Motor neuron (in vitro differentiated cells): Measurements from ENCODE around the gene NOP14. TPM values are rescaled to one million over a fixed set of nuclear protein-coding genes. Genes with fewer than 3 reads are reported as not detected.
"Not testable (repeated sequence)": the region's sequence is repeated elsewhere in the genome, so short reads cannot be mapped to it uniquely, and the experiment has no call there.

Experiments
- ATAC-seq, 8 experiments: fragments of 200-7000 bp; cut with Tn5 transposase; replicated peaks in 6 of 8; 2 replicates each; pipeline ENCODE4 v1.8.0; 2021; ENCODE audit warnings: mild to moderate bottlenecking in 8 of 8, moderate library complexity in 8 of 8
- H3K27ac ChIP-seq, 2 donors: fragments of 250-450 bp; sonication (Bioruptor Pico); 2 replicates each; pipeline ENCODE4 v1.9.0; 2021; ENCODE audit warnings: antibody characterized with exemption in 2 of 2, mild to moderate bottlenecking in 2 of 2, moderate library complexity in 1 of 2
- H3K4me1 ChIP-seq, 2 donors: fragments of 250-450 bp; sonication (Bioruptor Pico); replicated peaks in 1 of 2; 2 replicates each; pipeline ENCODE4 v1.6.1; 2021; ENCODE audit warnings: antibody characterized with exemption in 2 of 2, mild to moderate bottlenecking in 2 of 2, moderate library complexity in 1 of 2
- H3K4me3 ChIP-seq, 5 donors: fragments of 250-450 bp; sonication (Bioruptor Pico); 2 replicates each; pipeline ENCODE4 v1.9.0; 2021; ENCODE audit warnings: antibody characterized with exemption in 5 of 5, mild to moderate bottlenecking in 5 of 5, moderate library complexity in 4 of 5
- WGBS, 10 experiments: fragments of 450-650 bp; shearing (Covaris generic); methylation state at CpG; one replicate each; pipeline ENCODE4 v1.0.0; 2022; 5-methylcytosine and 5-hydroxymethylcytosine counted together
- in situ Hi-C, 9 experiments: fragments of 400-800 bp; cut with MboI; loops; one replicate each; pipeline ENCODE4 v1.15.0; 2021; ENCODE audit warnings: low sequenced_read_pairs in 9 of 9, low pct_unique_long_range_greater_than_20kb in 2 of 9; ENCODE audit not compliant: unreplicated experiment in 9 of 9
- total RNA-seq, 8 experiments: library from RNA; unstranded; fragments of 300-600 nt; gene quantifications; 2 replicates each; pipeline versions ENCODE4 v1.2.3 to v1.2.4, GENCODE V29; 2022

Gene NOP14
- total RNA-seq, 8 experiments from 2014 or later: 8.6 to 58.0 (median 18.4) TPM

DNA sequence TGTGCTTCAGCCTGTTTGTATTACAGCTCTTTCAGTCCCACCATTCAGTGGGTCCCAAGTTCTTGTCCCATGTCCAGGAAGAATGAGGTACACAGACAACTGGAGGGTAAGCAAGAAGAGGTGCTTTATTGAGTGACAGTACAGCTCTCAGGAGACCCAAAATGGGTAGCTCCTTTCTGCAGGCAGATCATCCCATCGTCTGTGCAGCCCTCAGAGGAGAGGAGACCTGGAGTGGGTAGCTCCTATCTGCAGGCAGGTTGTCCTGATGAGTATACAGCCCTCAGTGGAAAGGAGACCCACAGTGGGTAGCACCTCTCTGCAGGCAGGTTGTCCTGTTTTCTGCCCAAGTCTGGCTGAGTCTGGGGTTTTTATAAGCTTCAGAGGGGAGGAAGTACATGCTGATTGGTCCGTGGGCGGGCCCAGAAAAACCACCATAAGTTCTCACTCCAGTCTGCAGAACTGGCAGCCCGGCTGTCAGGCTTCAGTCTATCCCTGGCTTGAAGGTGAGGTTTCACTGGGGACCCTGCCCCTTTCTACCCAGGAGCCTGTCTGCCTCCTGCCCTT, 18.1 kb upstream of the NOP14 start:
- ATAC-seq: no peak
- 47 to 80% (median 54%) methylated on average over 1 to 3 of the region's 4 CpGs; no CpG with 5 or more reads in 6 of the 10 experiments for WGBS, 10 experiments

DNA sequence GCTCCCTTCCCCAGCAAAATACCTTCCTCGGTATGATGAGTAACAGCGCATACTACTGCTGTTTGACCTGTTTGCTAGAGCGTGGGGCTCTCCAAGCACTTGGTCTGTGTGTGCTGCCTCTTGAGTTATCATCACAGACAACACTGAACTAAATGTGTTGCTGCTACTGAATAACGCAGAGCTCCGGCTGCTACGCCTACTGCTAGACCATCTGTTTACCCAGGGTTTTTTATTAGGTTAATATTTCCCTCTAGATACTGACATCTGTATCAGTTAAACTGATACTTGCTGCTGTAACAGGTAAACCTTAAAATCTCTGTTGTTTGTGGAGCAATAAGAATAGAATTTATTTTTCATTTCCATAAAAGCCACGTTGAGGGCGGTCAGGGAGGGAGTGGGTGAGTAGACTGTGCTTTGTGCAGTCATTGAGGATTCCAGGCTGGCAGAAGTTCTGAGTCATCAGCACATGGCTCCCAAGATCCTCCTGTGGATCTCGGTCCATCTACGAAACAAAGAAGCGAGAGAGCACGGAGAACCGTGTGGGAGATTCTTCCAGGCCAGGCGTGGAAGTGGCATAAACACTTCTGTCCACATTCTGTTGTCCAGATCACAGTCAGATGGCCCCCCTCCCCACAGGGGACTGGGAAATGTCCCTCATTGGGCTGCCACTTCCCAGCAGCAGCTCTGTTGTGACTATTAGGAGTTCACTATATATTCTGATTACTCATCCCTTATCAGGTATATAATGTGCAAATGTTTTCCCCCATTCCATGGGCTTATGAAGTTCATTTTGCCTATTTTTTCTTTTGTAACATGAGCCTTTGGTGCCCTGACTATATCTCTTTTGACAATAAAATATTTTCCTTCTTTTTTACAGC, 14.2 kb upstream of the NOP14 start:
- in situ Hi-C loops: no loop called here
- peak; percentile 35 to 93 (median 87) for ATAC-seq
- Histone ChIP-seq H3K4me3 (no peak overlapping the region), H3K4me1 (no peaks in the 10 kb centered on the region), H3K27ac (no peak overlapping the region)
- 40 to 91% (median 85%) methylated on average over 2 to 12 of the region's 14 CpGs; no CpG with 5 or more reads in 1 of the 10 experiments for WGBS, 10 experiments

More for the DNA sequence above, 18.1 kb upstream of the NOP14 start:
- Histone ChIP-seq H3K4me1 (no peaks in the 10 kb centered on the region), H3K4me3 (no peak overlapping the region), H3K27ac (no peak overlapping the region)
- in situ Hi-C loops: no loop called here

DNA sequence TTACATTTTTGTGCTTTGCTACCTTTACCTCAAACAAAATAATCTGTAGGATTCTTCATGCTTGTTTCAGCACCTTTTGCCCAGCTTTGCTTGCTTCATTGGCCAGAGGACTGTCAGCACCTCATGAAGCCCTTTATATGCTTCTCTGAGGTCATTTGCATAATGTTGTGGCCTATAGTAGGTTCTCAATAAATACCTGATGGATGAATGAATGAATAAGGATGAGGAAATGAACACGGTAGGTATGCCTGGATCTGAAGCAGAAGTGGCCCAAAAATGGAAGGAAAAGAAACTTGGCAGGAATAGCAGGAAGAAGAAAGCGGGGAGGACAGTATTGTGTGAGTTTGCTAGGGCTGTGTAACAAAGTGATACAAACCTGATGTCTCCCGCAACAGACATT, 8.1 kb upstream of the NOP14 start:
- ATAC-seq: no peak
- H3K4me1 ChIP-seq: no peaks in the 10 kb centered on the region
- WGBS, 10 experiments: 50 to 95% (median 87%) methylated on average over 1 to 3 of the region's 3 CpGs
- no peak overlapping the region for H3K27ac ChIP-seq
- in situ Hi-C loops: no loop called here
- no peak overlapping the region for H3K4me3 ChIP-seq

DNA sequence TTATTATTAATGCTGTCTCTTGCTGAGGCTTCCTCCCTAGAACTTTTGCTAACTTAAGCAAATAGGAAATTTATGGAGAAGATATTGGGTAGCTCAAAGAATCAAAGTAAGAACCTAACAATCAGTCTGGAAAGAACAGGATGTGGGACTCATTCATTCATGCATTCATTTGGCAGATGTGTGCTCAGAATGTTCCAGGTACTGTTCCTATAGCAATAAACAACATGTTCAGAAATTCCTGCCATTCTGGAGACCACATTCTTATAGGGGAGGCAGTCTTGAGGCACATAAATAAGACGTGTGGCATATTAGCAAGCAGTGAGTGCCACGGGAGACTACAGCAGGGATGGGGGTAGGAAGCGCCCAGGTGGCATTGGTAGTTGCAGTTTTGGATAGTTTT, 5.2 kb upstream of the NOP14 start:
- ATAC-seq: no peak
- Histone ChIP-seq H3K4me1 (peaks cover 6 to 17% of the 10 kb centered on the region in 2 donors), H3K4me3 (no peak overlapping the region), H3K27ac (no peak overlapping the region)
- WGBS, 10 experiments: 10 to 100% (median 80%) methylated on average over 1 to 3 of the region's 3 CpGs; no CpG with 5 or more reads in 5 of the 10 experiments
- in situ Hi-C loops: no loop called here

DNA sequence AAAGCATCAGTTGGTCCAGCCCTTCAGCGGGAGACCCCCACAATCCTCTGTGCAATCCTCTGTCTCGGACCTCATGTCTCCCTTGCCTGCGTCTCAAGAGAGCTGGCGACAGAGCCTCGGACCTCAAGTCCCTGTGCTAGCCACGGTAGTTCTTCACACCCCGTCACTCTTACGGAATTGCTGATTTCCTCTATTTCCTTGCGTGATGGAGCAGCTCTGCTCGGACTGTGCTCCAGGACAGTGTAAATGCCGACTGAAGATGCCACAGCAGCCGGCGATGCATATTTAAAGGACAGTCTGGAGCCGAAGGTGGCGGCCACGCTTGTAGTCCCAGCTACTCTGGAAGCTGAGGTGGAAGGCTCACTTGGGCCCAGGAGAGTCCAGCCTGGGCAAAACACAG, 2.1 kb upstream of the NOP14 start:
- Histone ChIP-seq H3K27ac (peak overlapping the region in 1 of 2 donors; percentile 65), H3K4me3 (peak overlapping the region in 4 of 5 donors; percentile 76 to 90 (median 84))

DNA sequence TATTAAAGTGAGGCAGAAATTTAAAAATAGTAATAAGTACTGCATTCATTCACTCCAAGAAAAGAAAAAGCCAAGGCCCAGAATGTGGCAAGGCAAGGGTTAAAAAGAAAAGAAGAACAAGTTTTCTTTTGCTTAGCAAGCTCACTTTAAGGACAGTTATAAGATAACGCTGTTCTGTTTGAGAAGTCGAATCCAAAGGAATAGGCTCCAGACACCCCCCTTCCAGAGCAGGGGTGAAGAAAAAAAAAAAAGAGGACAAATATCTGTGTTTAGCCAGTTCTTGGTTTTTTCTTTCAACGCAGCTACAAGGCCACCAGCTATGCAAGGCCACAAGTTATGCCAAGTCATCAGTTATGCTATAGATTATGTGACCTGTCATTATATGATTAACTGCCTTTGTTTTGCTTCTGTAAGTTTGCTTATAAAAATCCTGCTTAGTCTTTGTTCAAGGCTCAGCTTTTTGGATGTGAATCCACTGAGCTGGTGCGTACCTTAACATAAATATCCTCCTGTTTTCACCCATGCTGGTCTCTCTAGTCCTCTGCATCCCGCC, 1.6 kb upstream of the NOP14 start:
- in situ Hi-C loops: no loop called here
- Histone ChIP-seq H3K4me3 (peak overlapping the region; percentile 76 to 90 (median 84)), H3K4me1 (peaks cover 14 to 29% of the 10 kb centered on the region in 2 donors), H3K27ac (peak overlapping the region in 1 of 2 donors; percentile 65)
- WGBS, 10 experiments: 42 to 84% (median 78%) methylated on average over 2 to 5 of the region's 5 CpGs
- no peak for ATAC-seq

More for the DNA sequence above, 2.1 kb upstream of the NOP14 start:
- peaks cover 14 to 26% of the 10 kb centered on the region in 2 donors for H3K4me1 ChIP-seq
- no peak for ATAC-seq
- 40 to 100% (median 88%) methylated on average over 1 to 10 of the region's 16 CpGs; no CpG with 5 or more reads in 2 of the 10 experiments for WGBS, 10 experiments
- in situ Hi-C loops: no loop called here

DNA sequence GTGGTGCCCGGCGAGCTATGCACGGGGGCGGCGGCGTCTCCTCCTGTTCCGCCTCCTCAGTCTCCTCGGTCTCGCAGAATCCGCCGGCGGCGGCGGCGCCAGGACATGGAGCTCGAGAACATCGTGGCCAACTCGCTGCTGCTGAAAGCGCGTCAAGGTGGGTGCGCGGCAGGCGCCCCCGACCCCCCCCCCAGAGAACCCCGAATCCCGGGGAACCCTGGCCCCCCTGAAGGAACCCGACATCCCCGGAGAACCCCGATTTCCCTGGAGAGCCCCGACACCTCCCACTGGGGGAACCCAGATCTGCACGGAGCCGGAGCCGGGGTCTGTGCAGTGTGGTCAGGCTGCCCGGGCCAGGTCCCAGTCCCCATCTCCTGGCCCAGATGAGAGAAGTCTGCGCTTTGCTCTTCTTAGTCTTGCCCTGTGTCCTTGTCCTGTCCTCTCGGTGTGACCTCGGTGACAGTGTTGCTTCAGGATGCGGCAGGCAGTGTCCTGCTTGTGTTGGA, 813 bp upstream of the NOP14 start:
- Histone ChIP-seq H3K4me3 (peak overlapping the region; percentile 76 to 90 (median 84)), H3K27ac (peak overlapping the region; percentile 67 to 69), H3K4me1 (peaks cover 14 to 29% of the 10 kb centered on the region in 2 donors)
- ATAC-seq: peak in 2 of 8 experiments; percentile 43 to 56
- WGBS, 10 experiments: 0% methylated on average over 1 to 3 of the region's 38 CpGs; no CpG with 5 or more reads in 6 of the 10 experiments
- in situ Hi-C loops: no loop called here

DNA sequence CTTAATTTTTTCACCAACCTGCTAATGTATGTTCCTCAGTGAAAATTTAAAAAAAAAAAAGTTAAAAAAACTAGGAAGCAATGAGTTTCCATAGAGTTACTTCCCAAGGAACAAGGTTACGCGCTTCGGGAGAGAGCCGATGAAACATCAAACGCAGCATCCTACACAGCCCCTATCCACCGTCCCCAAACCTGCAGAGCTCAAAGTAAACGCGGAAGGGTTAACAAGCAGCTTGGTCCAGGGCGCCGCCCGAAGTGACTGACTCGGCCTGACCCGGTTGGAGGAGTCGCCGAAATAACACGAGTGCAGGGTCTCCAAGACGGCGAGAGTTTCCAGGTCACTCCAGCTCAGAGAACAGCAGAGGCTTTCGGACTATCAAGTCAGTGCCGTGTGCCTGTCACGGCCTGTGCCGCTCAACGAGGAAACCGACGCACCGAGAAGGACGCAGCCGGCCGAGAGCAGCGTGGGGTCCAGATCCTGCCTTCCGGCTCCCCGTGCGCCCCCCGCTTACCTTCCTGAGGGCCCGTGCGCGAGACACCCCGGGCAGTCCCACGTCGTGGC, 512 bp downstream of the NOP14 start:
- H3K4me3 ChIP-seq: peak overlapping the region; percentile 76 to 90 (median 84)
- H3K4me1 ChIP-seq: peaks cover 14 to 29% of the 10 kb centered on the region in 2 donors
- 0 to 2% (median 0%) methylated on average over 2 to 16 of the region's 40 CpGs; no CpG with 5 or more reads in 2 of the 10 experiments for WGBS, 10 experiments
- ATAC-seq: peak; percentile 38 to 53 (median 44)
- H3K27ac ChIP-seq: peak overlapping the region; percentile 48 to 90
- in situ Hi-C loops: no loop called here

DNA sequence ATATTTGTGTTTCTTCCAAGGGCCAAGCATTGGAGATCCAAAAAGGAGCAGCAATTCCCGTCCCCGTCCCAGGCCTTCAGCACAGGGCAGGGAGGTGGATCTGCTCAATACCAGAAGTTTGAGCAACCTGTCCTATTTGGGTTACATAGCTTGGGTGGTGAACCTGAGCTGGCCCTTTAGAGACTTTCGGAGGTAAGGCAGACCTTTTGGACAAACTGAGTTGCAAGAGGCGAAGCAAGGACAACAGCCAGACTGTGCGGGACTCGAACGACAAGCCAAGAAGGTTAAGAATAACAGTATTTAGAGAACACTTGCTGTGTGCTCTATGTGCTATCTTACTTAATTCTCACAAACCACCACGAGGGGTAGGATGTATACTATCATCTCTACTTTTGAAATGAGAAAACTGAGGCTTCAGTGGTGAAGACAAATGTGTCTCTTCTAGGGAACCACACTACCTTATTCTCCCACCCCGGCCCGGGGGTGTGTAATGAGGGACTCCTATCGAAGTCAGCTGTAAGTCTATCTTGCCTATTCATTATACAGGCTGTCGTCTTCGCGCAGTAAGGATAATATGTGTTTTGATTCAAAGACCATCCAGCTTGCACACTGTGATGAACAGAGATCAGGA, 1.3 kb downstream of the NOP14 start:
- in situ Hi-C loops: no loop called here
- Histone ChIP-seq H3K27ac (no peak overlapping the region), H3K4me3 (peak overlapping the region; percentile 76 to 90 (median 84)), H3K4me1 (peaks cover 14 to 29% of the 10 kb centered on the region in 2 donors)
- ATAC-seq: peak in 1 of 8 experiments; percentile 1
- WGBS, 10 experiments: 15 to 54% (median 27%) methylated on average over 1 to 9 of the region's 14 CpGs

DNA sequence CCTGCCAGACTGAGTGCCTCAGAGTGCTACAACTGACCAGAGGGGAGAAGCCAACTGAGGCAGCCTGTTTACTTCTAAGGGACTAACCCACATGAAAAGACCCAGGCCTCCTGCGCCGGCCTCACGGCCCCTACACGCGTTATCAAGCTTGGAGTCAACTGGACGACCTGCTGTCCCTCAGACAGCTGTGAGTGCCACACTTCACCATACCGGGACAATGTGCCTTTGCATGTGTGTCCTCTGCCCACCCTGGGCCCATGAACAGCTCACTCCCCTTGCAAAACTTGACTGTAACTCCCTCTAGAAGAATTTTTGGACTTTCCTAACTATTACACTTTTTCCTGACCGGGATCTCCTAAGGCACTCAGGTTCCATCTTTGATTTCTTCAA, 1.8 kb downstream of the NOP14 start:
- H3K27ac ChIP-seq: no peak overlapping the region
- ATAC-seq: peak in 1 of 8 experiments; percentile 0
- in situ Hi-C loops: no loop called here
- peaks cover 14 to 29% of the 10 kb centered on the region in 2 donors for H3K4me1 ChIP-seq
- H3K4me3 ChIP-seq: peak overlapping the region; percentile 76 to 90 (median 84)
- WGBS, 10 experiments: 33 to 100% (median 53%) methylated on average over 1 to 6 of the region's 8 CpGs; no CpG with 5 or more reads in 4 of the 10 experiments

DNA sequence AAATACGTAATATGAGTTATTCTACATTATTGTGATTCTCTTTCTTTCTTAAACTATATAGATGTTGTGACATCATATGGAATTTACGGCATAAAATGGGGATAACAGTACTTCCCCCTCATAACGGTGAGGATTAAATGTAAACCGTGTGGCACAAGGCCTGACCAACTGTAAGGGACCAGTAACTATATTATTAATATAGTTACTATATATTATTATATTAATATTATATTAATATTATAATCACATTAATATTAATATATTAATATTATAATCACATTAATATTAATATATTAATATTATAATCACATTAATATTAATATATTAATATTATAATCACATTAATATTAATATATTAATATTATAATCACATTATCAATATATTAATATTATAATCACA, 2.8 kb downstream of the NOP14 start:
- ATAC-seq, H3K4me3 ChIP-seq, in situ Hi-C loops, H3K27ac ChIP-seq: not testable (repeated sequence)
- H3K4me1 ChIP-seq: peaks cover 13 to 23% of the 10 kb centered on the region in 2 donors
- 74 to 100% (median 89%) methylated on average over 1 to 4 of the region's 4 CpGs; no CpG with 5 or more reads in 3 of the 10 experiments for WGBS, 10 experiments

DNA sequence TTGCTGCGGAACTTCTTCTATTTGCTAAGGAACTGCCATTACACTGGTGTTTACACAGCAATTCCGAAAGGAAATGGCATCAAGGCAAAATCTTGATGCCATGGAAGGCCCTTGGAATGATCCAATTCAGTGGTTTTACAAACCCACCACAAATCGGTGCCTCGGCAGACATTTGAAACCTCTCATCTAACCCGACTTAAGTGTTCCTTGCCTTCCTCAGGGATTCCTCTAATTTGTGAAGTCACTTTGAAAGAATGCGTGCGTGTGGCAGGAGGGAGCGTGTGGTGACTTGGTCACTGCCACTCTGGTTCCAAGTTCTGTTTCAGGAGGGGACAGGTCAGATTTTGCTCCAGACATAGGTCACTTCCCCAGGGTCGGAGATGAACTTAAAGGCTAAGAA, 4.8 kb downstream of the NOP14 start:
- Histone ChIP-seq H3K4me3 (no peak overlapping the region), H3K27ac (no peak overlapping the region), H3K4me1 (peaks cover 8 to 12% of the 10 kb centered on the region in 2 donors)
- WGBS, 10 experiments: 17 to 100% (median 81%) methylated on average over 1 to 9 of the region's 9 CpGs
- in situ Hi-C loops: no loop called here
- no peak for ATAC-seq
